ENCODE data around the gene HUNK. TPM values are rescaled to one million over a fixed set of nuclear protein-coding genes. Genes with fewer than 3 reads are reported as not detected.
A peak's percentile ranks its signal among the peaks of the same experiment; 100 is the strongest.

HUNK gene
- total and polyA plus RNA-seq, 2 experiments from 2014 or later, result 1.6 to 5.1 TPM

DNA sequence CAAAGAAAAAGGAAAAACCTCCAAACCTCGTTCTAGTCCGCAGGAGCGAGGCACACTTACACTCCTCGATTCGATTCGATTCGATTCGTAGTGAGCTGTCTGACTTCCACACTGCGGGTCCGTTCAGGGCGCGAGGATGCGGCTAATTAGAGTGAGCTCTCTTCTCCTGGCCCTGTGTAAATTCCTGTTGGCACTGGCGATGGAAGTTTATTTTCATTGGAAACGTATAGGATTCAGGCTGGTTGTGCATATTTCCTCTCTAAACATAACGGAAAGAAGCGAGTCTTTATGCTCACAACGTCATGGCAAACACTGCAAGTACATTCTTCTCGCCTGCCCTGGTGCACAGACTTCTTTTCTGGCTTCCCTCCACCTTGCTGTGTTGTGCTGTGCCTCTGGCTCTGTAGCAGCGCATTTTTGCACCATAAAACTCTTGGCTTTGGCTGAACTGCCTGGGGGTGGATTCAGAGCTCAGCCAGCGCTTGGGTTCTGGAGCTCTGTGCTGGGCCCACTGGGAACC is 2.7 kb downstream of the HUNK start:
- Mint-ChIP-seq H3K4me1 (peaks cover 33% of the 10 kb centered on the region), H3K9me3 (peaks cover 7% of the 10 kb centered on the region), H3K27me3 (ENCODE audit: insufficient read depth, low read depth, poor library complexity) (peaks cover 35% of the 10 kb centered on the region), H3K4me3 (peak overlapping the region; percentile 86), H3K27ac (no peak overlapping the region; the same call in 1 of the 2 replicates), H3K36me3 (ENCODE audit: low read depth) (peaks cover 11% of the 10 kb centered on the region)
- Histone ChIP-seq H3F3A (replicated peaks; ENCODE audit: low read depth) (peaks cover 4% of the 10 kb centered on the region; the same call in 1 of the 2 replicates), H3K4me1 (ENCODE audit: insufficient read depth) (peaks cover 44% of the 10 kb centered on the region), H3K27me3 (ENCODE audit: insufficient read depth) (peaks cover 36% of the 10 kb centered on the region), H3K4me2 (peak overlapping the region; percentile 92), H3K4me3 (peak overlapping the region; percentile 85), H3K9me2 (ENCODE audit: insufficient read depth) (no peaks in the 10 kb centered on the region), H3K36me3 (ENCODE audit: insufficient read depth) (no peaks in the 10 kb centered on the region), H3K27ac (ENCODE audit: low read depth) (no peak overlapping the region; the same call in 1 of the 2 replicates), H4K20me1 (replicated peaks; ENCODE audit: insufficient read depth) (peaks cover 3% of the 10 kb centered on the region; the same call in 1 of the 2 replicates), H3K79me2 (replicated peaks; ENCODE audit: insufficient read depth) (peaks cover 35% of the 10 kb centered on the region), H2AFZ (peak overlapping the region; percentile 83)
- DNase-seq (ENCODE audit: low spot score) (no peak), ATAC-seq (no peak)
- TF ChIP-seq NANOG (IDR thresholded peaks at IDR 0.05; ENCODE audit: borderline replicate concordance), result no peak
- no peak for TF ChIP-seq POLR2AphosphoS5 (IDR thresholded peaks at IDR 0.05; ENCODE audit: low read depth)
- TF ChIP-seq EZH2phosphoT487 (IDR thresholded peaks at IDR 0.05; ENCODE audit: unreplicated experiment), result no peak
- TF ChIP-seq, protein P1, sequence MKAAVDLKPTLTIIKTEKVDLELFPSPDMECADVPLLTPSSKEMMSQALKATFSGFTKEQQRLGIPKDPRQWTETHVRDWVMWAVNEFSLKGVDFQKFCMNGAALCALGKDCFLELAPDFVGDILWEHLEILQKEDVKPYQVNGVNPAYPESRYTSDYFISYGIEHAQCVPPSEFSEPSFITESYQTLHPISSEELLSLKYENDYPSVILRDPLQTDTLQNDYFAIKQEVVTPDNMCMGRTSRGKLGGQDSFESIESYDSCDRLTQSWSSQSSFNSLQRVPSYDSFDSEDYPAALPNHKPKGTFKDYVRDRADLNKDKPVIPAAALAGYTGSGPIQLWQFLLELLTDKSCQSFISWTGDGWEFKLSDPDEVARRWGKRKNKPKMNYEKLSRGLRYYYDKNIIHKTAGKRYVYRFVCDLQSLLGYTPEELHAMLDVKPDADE (IDR thresholded peaks at IDR 0.05), result no peak
- no peak for TF ChIP-seq EZH2 (IDR thresholded peaks at IDR 0.05; ENCODE audit: low read depth, unreplicated experiment)
- TF ChIP-seq, protein P2, sequence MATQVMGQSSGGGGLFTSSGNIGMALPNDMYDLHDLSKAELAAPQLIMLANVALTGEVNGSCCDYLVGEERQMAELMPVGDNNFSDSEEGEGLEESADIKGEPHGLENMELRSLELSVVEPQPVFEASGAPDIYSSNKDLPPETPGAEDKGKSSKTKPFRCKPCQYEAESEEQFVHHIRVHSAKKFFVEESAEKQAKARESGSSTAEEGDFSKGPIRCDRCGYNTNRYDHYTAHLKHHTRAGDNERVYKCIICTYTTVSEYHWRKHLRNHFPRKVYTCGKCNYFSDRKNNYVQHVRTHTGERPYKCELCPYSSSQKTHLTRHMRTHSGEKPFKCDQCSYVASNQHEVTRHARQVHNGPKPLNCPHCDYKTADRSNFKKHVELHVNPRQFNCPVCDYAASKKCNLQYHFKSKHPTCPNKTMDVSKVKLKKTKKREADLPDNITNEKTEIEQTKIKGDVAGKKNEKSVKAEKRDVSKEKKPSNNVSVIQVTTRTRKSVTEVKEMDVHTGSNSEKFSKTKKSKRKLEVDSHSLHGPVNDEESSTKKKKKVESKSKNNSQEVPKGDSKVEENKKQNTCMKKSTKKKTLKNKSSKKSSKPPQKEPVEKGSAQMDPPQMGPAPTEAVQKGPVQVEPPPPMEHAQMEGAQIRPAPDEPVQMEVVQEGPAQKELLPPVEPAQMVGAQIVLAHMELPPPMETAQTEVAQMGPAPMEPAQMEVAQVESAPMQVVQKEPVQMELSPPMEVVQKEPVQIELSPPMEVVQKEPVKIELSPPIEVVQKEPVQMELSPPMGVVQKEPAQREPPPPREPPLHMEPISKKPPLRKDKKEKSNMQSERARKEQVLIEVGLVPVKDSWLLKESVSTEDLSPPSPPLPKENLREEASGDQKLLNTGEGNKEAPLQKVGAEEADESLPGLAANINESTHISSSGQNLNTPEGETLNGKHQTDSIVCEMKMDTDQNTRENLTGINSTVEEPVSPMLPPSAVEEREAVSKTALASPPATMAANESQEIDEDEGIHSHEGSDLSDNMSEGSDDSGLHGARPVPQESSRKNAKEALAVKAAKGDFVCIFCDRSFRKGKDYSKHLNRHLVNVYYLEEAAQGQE (IDR thresholded peaks at IDR 0.05; ENCODE audit: unreplicated experiment), result no peak
- TF ChIP-seq STAT1 (IDR thresholded peaks at IDR 0.05; ENCODE audit: unreplicated experiment), result no peak
- TF ChIP-seq JUNB (IDR thresholded peaks at IDR 0.05; ENCODE audit: unreplicated experiment), result no peak
- TF ChIP-seq, protein P3, sequence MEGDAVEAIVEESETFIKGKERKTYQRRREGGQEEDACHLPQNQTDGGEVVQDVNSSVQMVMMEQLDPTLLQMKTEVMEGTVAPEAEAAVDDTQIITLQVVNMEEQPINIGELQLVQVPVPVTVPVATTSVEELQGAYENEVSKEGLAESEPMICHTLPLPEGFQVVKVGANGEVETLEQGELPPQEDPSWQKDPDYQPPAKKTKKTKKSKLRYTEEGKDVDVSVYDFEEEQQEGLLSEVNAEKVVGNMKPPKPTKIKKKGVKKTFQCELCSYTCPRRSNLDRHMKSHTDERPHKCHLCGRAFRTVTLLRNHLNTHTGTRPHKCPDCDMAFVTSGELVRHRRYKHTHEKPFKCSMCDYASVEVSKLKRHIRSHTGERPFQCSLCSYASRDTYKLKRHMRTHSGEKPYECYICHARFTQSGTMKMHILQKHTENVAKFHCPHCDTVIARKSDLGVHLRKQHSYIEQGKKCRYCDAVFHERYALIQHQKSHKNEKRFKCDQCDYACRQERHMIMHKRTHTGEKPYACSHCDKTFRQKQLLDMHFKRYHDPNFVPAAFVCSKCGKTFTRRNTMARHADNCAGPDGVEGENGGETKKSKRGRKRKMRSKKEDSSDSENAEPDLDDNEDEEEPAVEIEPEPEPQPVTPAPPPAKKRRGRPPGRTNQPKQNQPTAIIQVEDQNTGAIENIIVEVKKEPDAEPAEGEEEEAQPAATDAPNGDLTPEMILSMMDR (conservative IDR thresholded peaks at IDR 0.05; ENCODE audit: low read depth in 2 of 2), result no peak
- no peak for TF ChIP-seq ZNF331 (CRISPR knock-in tag; IDR thresholded peaks at IDR 0.05; ENCODE audit: low read depth)
- no peak for TF ChIP-seq CREB1 (CRISPR knock-in tag; IDR thresholded peaks at IDR 0.05; ENCODE audit: low read depth)
- TF ChIP-seq ZNF114 (CRISPR knock-in tag; IDR thresholded peaks at IDR 0.05), result no peak
- TF ChIP-seq, protein P4, sequence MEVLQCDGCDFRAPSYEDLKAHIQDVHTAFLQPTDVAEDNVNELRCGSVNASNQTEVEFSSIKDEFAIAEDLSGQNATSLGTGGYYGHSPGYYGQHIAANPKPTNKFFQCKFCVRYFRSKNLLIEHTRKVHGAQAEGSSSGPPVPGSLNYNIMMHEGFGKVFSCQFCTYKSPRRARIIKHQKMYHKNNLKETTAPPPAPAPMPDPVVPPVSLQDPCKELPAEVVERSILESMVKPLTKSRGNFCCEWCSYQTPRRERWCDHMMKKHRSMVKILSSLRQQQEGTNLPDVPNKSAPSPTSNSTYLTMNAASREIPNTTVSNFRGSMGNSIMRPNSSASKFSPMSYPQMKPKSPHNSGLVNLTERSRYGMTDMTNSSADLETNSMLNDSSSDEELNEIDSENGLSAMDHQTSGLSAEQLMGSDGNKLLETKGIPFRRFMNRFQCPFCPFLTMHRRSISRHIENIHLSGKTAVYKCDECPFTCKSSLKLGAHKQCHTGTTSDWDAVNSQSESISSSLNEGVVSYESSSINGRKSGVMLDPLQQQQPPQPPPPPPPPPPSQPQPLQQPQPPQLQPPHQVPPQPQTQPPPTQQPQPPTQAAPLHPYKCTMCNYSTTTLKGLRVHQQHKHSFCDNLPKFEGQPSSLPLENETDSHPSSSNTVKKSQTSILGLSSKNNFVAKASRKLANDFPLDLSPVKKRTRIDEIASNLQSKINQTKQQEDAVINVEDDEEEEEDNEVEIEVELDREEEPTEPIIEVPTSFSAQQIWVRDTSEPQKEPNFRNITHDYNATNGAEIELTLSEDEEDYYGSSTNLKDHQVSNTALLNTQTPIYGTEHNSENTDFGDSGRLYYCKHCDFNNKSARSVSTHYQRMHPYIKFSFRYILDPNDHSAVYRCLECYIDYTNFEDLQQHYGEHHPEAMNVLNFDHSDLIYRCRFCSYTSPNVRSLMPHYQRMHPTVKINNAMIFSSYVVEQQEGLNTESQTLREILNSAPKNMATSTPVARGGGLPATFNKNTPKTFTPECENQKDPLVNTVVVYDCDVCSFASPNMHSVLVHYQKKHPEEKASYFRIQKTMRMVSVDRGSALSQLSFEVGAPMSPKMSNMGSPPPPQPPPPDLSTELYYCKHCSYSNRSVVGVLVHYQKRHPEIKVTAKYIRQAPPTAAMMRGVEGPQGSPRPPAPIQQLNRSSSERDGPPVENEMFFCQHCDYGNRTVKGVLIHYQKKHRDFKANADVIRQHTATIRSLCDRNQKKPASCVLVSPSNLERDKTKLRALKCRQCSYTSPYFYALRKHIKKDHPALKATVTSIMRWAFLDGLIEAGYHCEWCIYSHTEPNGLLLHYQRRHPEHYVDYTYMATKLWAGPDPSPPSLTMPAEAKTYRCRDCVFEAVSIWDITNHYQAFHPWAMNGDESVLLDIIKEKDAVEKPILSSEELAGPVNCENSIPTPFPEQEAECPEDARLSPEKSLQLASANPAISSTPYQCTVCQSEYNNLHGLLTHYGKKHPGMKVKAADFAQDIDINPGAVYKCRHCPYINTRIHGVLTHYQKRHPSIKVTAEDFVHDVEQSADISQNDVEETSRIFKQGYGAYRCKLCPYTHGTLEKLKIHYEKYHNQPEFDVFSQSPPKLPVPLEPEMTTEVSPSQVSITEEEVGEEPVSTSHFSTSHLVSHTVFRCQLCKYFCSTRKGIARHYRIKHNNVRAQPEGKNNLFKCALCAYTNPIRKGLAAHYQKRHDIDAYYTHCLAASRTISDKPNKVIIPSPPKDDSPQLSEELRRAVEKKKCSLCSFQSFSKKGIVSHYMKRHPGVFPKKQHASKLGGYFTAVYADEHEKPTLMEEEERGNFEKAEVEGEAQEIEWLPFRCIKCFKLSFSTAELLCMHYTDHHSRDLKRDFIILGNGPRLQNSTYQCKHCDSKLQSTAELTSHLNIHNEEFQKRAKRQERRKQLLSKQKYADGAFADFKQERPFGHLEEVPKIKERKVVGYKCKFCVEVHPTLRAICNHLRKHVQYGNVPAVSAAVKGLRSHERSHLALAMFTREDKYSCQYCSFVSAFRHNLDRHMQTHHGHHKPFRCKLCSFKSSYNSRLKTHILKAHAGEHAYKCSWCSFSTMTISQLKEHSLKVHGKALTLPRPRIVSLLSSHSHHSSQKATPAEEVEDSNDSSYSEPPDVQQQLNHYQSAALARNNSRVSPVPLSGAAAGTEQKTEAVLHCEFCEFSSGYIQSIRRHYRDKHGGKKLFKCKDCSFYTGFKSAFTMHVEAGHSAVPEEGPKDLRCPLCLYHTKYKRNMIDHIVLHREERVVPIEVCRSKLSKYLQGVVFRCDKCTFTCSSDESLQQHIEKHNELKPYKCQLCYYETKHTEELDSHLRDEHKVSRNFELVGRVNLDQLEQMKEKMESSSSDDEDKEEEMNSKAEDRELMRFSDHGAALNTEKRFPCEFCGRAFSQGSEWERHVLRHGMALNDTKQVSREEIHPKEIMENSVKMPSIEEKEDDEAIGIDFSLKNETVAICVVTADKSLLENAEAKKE (CRISPR knock-in tag; IDR thresholded peaks at IDR 0.05), result no peak
